OCI-LY7 (cell line): ENCODE results near the gene MPDZ.

Source experiments
- CTCF ChIP-seq: fragments of 200-600 bp; sonication (generic); conservative IDR thresholded peaks from 2 replicates; pipeline ENCODE4 v1.5.1; 2014; ENCODE audit warnings: mild to moderate bottlenecking, antibody characterized with exemption, low read length, moderate library complexity, mixed read lengths
- EZH2phosphoT487 ChIP-seq: fragments of 200-600 bp; sonication (generic); IDR thresholded peaks from 2 replicates; pipeline ENCODE4 v1.6.1; 2018; ENCODE audit warnings: low read depth, borderline replicate concordance, mild to moderate bottlenecking, mixed run types, antibody characterized with exemption, low read length, moderate library complexity, mixed read lengths

- TF ChIP-seq CTCF (no peak), EZH2phosphoT487 (no peak)
Measured at GRCh38 chr9:13064676-13065075, 214.8 kb downstream of the MPDZ start.
